ENCODE data around the gene IRF4.

Gene IRF4

DNA sequence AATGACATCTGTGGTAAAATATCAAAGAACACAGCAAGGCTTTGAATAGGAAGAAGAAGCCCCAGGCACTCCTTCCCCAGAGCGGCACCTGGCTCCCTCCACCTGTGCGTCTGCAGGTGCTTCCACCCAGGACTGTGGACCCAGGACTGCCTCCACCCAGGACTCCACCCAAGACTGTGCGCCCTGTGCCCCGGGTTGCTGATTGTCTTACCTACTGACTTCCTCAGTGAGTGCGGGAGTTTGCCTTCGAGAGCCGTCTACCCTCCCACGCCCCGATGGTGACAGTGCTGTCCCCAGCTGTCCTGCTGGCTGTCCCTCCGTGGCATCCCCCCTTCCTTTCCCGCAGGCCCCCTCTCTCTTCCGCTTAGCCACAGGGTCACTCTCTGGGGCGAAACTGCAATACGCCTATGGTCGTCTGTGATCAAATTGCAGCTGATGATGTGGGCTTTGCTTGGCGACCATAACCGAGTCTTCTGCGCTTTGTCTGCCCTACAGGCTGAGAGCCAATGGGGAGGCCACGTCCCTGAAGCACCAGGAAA, 52.1 kb downstream of the IRF4 start:
- no peak for DNase-seq (ENCODE audit: low read depth in 1 of 2, low spot score in 1 of 2)

DNA sequence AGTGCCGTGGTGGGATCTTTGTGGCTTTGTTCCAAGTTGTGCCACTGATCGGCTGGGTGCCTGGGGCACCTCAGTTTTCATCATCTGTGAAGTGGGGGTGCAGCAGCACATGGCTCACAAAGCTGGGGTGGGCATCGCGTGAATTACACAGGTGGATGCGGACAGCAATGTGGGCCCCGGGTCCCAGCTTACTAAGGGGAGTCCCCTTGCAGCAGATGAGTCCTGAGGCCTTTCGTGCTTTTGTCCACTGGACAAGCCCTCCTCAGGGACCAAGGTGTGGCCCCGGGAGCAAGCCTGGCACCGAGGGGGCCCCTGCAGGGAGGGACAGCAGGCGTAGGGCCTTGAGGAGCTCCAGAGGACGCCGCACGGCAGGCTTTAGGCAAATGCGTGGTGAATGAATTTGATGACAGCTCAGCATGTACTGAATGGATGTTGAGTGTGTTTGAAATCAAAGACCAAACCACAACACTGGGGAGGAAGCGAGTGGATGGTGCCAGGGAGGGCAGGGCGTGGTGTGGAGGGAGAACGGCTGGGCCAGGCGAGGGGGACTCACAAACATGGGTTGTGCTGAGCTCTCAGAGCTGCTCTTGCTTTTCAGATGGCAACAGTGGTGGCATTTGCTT, 53.2 kb downstream of the IRF4 start:
- peak in 1 of 2 donors; percentile 46 for DNase-seq (ENCODE audit: low read depth in 1 of 2, low spot score in 1 of 2)

DNA sequence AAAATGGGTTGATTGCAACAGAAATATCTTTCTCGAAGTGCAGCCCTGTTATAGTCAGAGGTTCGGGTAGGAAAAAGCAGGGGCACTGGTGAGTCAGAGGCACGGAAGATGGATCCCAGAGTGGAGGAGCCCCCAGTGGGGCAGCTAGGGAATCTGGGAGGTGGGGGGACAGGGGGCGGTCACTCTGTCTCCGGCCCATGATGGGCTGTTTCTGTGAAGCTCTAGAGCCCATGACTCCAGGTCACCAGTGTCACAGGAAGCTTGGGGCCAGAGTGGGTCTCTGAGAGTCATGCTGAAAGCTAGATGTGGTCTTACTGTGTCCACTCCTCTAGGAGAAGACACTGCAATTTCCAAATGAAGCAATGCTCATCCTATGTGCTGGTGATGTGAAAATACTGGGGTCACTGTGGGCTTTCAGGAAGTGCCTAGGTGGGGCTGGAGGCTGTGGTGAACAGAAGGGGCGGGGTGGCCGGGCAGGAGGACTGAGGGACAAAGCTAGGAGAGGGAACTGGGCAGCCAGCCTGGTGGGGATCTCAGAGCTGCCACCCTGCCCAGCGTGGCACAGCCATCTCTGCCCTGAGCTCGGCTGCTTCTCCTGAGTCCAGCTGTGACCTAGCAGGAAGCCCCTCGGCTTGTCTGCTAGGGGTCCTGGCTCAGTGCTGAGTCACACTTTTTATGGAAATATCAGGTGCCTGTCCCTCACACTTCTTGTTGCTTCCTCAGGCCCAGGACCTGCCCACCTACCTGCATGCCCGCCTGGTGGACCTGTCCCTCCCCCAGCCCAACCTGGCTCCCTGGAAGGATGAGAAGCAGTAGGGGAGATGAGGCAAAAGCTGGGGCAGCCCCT, 54.2 kb downstream of the IRF4 start:
- no peak for DNase-seq (ENCODE audit: low read depth in 1 of 2, low spot score in 1 of 2)

DNA sequence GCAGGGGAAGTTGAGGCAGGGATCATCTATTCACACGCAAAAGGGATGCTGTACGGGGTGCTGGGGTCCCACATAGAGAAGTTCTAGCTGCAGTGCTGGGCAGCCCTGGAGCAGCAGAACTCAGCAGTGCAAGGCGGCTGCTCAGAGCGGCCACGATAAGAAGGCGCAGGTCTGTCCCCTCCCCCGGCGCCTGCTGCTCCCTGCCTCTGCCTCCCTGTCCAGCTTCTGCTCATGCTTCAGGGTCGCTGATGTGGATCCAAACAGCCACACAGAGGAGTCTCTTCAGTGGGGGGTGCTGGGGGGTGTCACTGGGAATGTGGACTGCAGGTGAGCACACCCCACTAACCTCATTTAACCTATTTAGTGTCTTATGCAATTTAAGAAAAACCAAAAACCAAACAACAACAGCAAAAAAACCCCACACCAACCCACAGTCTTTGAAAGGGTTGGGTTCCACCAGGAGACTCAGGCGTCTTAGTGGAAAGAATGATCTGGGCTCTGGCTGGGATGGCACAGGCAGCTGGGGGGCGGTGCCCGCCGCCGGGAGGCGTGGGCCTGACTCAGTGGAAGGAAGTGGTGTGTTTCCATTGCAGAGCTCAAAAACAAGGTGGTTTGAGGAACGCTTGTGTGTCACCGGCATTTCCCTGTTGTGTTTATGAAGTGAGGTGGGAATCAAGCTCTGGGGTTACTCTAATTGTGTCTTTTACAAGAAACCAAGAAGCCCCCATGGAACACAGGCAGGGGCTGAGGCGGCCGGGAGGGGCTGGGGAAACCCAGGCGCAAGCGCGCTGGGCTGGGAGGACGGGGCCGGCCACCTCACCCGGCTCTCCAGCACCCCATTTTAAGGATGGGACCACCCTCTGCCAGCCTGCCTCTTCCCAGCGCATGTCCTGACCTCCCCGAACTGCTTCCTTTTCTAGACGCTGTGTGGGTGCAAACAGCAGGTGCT, 55.1 kb downstream of the IRF4 start:
- DNase-seq (ENCODE audit: low read depth in 1 of 2, low spot score in 1 of 2) = peak; percentile 55 to 88

DNA sequence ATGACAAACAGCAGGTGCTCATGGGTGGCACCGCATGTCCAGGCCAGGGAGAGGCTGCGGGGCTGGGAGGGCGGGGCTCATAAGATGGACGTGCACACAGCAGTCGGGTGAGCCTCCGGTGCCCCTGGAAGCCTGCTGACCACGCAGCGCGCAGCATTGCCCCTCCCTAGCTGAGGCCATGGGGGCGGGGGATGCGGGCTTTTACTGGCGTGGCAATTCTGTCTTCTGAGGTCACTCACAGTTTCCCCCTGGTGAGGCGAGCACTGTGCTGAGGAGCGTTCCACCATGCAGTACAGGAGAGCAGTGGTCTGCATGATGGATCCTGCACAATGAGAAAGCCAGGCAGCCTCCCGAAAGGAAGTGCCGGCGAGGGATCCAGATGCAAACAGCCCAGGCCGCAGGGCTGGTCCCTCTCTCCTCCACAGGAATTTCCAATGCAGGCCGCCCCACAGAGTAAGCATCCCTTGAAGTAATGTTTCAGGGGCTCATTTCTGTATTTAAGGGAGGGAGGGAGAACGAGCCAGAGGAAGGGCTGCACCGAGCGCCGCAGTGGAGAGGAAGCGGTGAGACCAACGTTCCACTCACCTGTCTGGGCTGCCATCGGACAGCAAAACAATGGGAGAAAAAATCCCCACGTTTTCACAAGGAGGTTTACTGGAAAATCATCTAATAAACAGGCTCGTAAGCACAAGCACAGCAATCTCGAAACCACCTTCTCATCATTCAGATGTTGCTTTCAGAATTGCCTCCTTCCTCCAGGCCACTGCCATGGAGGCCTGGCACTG, 56.0 kb downstream of the IRF4 start:
- peak in 1 of 2 donors; percentile 48 for DNase-seq (ENCODE audit: low read depth in 1 of 2, low spot score in 1 of 2)

DNA sequence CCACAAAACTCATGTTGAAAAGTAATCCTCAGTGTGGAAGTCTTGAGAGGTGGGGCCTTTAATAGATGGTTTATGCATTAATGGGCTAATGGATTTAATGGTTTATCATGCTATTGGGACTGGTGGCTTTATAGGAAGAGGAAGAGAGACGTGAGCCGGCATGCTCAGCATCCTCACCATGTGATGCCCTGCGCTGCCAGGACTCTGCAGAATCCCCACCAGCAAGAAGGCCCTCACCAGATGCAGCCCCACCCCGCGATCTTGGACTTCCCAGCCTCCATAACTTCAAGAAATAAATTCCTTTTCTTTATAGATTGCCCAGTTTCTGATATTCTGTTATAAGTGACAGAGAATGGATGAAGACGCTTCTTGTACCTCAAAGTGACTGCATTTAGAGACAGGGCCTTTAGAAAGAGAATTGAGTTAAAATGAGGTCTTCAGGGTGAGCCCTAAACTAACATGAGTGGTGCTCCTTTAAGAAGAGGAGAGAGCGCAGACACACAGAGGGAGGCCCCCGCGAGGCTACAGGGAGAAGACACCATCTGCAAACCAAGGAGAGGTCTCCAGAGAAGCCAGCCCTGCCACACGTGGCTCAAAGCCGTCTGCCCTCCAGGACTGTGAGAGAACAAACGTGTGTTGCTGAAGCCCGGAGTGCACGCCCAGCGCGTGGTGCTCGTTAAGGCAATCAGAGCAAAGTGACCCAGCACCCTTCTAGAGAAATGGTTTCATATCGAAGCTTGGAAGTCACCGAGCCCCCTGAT, 56.9 kb downstream of the IRF4 start:
- DNase-seq (ENCODE audit: low read depth in 1 of 2, low spot score in 1 of 2) = no peak

DNA sequence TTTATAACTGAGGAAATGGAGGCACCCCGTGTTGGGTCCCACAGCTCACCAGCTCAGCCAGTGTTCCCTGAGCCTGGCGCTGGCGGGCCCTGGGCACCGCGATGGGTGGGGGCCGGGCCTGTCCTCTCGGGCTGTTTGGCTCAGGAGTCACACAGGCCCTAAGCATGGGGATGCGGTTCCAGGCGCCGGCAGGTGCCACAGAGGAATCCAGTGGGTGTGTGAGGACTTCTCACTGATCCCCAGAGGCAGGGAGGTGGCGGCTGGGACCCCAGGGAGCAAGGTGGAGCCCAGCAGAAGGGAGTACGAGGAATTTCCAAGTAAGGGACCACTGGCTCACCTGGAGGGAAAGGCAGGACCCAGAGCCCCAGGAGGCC, 57.5 kb downstream of the IRF4 start:
- DNase-seq (ENCODE audit: low read depth in 1 of 2, low spot score in 1 of 2) = no peak

DNA sequence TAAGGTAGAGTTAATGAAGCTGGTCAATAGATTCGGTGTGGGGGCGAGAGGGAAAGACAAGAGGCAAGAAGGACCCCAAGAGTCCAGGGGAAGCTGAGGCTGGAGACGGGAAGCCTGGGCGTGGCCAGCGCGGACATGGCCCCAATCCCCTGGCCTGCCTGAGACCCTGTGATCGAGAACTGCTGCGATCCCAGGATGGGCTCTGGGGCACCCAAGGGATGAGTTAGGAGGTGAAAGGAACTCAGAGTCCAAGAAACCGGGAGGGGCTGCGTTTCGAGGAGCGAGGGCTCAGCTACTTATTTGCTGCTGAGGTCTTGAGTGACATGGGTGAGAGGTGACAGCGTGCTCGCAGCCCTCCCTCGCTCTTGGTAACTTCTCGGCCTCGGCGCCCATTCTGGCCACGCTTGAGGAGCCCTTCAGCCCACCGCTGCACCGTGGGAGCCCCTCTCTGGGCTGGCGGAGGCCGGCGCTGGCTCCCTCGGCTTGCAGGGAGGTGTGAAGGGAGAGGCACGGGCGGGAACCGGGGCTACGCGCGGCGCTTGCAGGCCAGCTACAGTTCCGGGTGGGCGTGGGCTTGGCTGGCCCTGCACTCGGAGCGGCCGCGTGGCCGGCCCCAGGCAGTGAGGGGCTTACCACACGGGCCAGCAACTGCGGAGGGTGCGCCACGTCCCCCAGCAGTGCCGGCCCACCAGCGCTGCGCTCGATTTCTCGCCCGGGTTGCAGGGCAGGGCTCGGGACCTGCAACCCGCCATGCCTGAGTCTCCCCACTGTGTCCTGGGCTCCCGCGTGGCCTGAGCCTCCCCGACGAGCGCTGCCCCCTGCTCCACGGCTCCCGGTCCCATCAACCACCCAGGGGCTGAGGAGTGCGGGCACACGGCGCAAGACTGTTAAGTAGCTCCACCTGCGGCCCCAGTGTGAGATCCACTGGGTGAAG, 58.2 kb downstream of the IRF4 start:
- DNase-seq (ENCODE audit: low read depth in 1 of 2, low spot score in 1 of 2) = no peak

DNA sequence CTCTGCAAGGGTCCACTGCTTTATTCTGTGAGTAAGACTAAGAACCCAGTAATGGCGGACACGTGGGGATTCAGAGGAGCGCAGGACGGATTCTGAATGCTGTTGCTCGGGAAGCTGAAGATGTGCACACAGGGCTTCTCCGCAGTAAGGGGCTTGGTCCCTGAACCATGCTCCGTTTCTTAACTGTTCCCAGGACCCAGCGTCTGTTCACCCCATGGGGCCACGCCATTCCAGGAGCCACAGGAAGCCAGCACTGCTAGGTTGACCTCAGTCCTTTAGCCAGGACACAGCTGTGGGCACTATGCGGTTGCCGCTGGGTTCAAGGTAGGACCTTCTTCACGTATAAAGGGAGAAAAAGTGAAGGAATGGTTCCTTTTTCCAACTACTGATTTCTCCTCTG, 59.8 kb downstream of the IRF4 start:
- no peak for DNase-seq (ENCODE audit: low read depth in 1 of 2, low spot score in 1 of 2)

DNA sequence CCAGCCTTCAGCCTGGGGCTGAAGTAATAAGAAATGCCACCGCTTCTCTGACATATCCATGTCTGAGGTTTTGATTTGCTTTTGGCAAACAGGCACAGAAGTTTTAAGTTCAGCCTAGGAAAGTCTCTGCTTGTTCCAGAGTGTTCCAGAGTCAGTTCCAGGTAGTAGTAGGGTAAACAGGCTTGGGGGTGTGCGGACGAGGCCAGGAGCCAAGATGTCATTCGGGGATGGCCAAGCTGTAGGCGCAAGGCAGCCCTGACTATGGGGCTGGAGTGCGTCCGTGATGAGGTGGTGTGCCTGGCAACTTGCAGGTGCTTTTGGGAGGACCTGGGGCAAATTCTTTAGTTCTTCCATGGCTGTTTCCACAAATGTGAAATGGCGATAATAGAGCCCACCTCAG, 60.3 kb downstream of the IRF4 start:
- DNase-seq (ENCODE audit: low read depth in 1 of 2, low spot score in 1 of 2) = no peak

DNA sequence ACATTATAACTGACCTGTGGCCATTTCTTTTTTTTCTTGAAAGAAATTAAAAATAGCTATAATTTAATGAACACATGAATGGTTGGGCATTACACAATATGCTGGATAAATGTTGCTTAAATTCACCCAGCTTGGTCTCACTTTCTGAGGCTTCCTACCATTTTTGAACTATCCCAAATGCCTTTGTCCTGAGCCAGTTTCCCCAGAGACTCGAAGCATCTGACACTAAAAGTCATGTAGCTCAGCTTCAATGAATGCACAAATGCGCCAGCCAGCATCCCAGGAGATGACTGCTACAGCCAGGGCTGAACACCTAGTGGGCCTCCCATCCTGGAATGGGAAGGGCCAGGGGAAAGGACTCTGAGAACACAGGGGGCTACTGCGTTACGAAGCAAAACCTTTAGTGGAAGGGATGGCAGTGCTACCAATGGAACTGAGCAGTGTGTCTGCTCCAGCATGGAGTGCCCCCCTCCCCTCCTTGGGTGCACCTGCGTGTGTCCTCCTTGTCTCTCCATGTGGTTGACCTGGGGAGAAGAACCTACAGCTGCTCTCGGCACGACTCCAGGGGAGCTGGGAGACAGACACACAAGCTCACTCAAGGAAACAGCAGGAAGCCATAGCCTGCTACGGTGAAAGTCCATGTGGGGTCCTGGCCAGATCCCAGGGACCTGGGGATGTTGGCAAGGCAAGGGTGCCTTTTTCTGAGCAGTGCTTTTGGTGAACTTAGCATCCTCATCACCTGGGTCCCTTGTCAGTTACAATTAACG, 60.9 kb downstream of the IRF4 start:
- no peak for DNase-seq (ENCODE audit: low read depth in 1 of 2, low spot score in 1 of 2)

DNA sequence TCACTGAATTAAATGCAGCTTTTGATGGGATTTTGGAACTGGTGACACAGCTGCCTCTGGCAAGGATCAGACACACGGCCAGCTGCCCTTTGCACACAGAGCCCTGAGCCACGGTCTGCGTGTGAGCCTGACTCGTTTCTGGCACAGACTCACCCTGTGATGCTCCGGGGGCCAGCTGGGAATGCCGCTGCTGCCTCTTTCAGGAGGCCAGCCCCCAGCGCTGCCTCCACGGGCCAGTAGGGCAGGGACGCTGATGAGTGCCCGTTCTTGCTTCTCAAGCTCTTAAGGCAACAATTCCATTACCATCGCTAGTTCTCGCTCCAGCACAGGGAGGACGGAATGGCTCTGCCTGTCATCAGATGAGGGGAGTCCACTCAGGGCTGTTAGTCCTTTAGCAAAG, 61.6 kb downstream of the IRF4 start:
- DNase-seq (ENCODE audit: low read depth in 1 of 2, low spot score in 1 of 2) = no peak

DNA sequence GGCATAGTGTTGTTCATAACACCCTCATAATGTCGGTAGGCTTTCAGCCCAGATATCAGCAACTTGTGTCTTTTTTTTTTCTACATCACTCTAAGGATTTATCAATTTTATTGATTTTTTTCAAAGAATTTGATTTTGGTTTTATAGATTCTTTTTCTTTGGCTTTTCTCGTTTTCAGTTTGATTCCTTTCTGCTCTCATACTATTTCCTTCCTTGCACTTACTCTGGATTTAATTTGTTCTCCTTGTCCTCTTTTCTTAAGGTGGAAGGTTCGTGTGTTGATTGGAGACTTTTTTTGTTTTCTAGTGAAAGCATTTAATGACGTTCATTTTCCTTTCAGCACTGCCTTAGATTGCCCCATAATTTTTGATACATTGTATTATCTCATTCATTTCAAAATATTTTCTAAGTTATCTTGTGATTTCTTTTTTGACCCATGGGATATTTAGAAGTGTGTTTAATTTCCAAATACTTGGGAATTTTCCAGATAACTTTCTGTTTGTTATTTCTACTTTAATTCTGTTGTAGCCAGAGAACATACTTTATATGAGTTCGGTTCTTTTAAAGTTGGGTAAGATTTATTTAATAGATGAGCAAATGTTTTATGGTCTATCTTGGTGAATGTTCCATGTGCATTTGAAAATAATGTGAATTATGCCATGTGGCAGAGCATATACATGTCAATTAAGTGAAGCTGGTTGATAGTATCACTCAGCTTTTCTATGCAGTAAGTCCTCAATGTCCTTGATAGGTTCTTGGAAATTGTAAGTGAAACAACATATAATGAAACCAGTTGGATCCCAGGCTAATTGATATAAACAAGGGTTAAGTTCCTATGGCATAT, 62.8 kb downstream of the IRF4 start:
- no peak for DNase-seq (ENCODE audit: low read depth in 1 of 2, low spot score in 1 of 2)

DNA sequence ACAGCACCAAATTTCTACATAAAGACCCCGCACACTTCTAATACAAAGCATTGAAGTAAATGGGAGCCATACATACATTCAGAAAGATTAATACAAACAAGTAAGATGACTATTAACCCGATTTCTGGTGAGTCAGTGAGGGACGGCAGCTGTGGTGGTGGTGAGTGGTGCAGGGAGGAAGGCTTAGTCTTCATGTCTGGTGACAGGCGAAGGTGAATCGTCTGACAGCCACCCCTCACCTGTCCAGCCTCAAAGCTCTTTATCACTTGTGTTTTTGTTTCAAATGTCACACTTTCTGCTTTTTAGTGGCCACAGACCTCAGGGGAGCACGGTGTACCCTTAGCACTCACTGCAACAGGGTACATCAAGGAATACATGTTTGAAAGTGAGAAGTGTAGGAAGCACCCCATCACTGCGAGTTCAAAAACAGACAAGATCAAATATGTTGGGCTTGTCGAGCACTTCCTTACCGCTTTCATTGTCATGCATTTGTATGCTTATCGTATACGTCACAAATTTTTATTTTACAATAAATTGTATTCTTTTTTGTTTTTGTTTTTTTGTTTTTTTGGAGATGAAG, 63.5 kb downstream of the IRF4 start:
- no peak for DNase-seq (ENCODE audit: low read depth in 1 of 2, low spot score in 1 of 2)

DNA sequence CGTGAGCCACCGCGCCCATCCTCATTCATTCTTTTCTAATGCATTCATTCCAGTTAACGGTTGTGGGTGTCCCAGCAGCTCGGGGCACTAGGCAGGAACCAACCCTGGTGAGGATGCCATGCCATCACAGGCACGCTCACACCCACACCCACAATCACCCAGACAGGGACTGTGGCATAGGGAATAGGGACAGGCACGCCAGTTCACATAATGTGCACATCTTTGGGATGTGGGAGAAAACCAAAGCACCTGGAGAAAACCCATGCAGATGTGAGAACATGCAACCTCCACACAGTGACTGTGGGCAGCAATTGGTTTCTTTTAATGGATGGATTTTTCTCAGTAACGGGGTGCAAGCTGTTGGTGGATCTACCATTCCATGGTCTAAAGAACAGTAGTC, 64.3 kb downstream of the IRF4 start:
- DNase-seq (ENCODE audit: low read depth in 1 of 2, low spot score in 1 of 2) = no peak

DNA sequence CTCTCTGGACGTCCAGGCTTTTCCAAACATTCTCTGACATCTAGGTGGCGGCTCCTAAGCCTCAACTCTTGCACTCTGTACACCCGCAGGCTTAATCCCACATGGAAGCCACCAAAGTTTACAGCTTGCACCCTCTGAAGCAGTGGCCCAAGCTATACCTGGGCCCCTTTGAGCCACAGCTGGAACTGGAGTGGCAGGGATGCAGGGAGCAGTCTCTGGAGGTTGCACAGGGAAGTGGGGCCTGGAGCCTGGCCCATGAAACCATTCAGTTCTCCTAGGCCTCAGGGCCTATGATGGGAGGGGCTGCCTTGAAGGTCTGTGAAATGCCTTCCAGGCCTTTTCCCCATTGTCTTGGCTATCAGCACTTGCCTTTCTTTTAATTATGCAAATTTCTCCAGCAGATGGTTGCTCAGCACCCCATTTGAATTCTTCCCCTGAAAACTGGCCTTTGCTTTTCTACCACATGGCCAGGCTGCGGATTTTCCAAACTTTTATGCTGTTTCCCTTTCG, 64.9 kb downstream of the IRF4 start:
- no peak for DNase-seq (ENCODE audit: low read depth in 1 of 2, low spot score in 1 of 2)

DNA sequence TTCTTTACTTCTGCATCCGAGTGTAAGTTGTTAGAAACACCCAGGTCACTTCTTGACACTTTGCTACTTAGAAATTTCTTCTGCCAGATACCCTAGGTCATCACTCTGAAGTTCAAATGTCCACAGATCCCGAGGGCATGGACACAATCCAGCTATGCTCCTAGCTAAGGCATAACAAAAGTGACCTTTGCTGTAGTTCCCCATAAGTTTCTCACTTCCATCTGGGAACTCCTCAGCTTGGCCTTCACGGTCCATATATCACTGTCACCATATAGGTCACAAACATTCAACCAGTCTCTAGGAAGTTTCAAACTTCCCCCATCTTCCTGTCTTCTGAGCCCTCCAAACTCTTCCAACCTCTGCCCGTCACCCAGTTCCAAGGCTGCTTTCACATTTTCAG, 65.3 kb downstream of the IRF4 start:
- no peak for DNase-seq (ENCODE audit: low read depth in 1 of 2, low spot score in 1 of 2)
